GM21717 (cell line): ENCODE measurements around the gene AK8.

Experiments used
- ATAC-seq: cut with Tn5 transposase; IDR thresholded peaks from one replicate; pipeline ENCODE4 v1.9.1; 2021; ENCODE audit warnings: mild to moderate bottlenecking, moderate library complexity; ENCODE audit not compliant: unreplicated experiment

The AK8 gene

DNA sequence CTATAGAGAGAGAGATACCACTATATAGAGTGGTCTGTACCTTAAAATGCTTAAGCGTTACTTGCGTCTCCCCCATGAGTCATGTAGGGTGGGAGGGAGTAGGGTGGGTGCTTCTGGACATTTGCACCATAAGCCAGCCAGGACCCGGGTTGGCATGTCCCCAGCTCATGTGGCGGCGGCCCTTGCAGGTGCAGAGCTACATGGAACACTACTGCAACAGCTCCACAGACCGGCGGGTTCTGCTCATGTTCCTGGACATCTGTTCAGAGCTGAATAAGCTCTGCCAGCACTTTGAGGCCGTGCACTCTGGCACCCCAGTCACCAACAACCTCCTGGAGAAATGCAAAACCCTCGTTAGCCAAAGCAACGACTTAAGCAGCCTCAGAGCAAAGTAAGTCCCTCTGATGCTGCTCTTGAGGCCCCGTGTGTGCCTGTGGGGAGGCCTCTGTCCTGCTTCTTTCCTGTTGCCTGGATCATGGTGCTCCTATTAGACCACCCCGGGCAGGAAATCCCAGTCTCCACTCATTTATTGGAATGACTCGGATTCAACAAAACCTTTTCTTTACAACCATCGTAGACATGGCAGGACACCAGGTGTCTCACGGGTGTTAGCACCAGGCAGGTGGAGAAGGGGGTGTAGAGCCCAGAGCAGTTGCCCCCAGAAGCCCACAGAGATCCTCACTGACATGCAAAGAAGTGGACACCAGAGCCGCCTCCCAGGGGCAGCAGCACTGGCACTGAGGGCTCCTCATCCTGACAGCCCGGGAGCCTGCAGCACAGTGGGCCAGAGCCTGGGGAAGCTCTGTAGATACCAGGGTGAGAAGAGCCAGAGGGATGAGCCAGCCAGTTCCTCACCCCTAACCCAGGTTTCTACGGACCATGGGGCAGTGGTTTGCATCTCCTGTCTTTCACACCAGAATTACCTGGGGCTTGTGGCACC, 9.4 kb upstream of the AK8 start:
- no peak for ATAC-seq

DNA sequence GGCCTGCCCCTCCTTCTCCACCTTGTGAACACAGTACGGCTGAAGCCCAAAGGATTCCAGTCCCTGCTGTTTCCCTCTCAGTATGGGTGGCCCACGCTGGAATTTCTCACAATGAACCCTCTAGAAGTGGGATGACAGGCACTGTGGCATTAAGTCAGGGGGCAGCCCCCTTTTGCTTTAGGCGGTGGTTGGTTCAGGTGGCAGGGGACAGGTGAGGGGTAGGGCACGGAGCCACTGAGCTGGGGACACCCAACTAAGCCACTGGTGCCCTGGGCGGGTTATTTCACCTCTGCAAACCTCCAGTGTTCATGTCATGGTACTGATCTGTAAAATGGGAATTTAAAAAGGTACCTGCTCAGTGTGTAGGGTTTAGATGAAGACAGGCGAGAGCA, 8.2 kb upstream of the AK8 start:
- ATAC-seq = no peak

DNA sequence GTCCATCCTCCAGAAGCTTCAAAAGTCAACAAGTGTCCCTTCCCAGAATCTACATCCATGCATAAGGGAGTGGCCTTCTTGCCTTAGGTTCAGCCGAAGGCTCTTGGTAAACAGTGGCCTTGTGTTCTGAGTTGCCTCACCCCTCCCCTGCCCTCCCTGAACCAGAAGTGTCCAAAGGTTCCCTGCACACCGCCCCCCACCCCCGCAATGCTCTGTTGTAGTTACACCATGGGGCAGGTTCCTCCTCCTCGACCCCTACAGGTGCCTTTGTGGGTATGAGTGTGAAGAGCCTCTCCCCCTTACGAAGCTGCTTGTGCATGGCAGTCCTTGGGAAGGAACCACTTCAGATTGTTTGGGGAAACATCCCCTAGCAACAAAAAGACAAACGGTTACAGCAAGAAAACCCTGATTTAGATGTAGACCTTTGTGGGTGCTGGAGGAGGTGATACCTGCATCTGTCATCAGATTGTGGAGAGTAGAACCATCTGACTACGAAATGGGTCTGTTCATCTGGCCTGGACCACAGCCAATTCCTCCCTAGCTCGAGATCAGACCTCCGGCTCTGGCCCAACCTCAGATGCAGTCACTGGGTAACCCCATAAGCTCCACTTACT, 7.7 kb upstream of the AK8 start:
- no peak for ATAC-seq

DNA sequence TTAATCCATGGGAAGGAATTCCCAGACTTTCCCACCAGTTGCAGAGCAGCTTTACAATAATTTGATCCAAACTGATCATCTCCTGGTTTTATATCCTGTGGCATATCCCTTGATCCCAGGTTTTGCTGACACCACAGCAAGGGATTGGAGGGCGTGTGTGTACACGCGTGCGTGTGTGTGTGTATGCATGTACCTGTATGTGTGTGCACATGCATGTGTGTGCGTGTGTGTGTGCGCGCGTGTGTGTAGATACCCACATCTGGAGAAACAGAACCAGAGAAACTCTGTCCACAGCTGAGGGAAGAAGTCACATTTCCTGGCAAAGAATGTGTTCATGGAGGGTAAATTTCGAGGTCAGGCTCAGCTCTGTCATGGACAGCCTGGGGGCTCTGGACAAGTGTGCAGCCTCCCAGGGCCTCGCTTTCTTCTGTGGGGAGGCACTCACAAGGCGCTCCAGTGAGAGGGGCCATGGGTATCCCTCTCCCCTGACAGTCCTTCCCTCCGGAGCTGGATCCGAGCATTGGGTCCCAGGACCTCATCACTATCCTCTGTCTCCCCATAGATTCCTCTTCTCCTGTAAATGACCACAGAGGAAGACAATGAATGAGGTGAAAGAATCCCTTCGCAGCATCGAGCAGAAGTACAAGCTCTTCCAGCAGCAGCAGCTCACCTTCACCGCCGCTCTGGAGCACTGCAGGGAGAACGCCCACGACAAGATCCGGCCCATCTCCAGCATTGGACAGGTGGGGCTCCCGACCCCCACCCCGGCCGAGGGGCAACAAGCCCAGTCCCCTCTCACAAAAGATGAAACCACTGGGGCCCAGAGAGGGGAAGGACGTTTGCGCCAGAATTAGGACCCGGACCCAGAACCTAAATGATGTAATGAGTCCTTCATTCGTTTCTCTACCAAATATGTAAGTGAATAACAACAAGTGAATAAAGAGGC, 5.5 kb upstream of the AK8 start:
- ATAC-seq = no peak

DNA sequence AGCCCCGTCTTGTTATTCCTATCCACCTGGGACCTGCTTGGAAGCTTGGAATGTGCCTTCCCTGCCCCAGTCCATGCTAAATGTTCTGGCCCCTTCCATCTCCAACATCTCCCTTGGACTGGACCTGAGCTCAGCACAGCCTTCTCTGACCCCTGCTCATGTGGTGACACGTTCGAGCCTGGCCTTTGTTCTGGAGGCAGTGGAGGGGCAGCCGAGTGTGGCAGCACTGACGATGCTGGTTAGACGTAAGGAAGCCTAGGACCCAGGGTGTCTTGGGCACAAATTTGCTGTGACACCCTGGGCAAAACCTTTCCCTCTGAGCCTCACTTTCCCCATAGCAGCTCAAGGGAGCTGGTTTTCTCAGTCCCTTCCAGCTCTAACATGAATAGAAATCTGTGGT, 4.5 kb upstream of the AK8 start:
- ATAC-seq = no peak

DNA sequence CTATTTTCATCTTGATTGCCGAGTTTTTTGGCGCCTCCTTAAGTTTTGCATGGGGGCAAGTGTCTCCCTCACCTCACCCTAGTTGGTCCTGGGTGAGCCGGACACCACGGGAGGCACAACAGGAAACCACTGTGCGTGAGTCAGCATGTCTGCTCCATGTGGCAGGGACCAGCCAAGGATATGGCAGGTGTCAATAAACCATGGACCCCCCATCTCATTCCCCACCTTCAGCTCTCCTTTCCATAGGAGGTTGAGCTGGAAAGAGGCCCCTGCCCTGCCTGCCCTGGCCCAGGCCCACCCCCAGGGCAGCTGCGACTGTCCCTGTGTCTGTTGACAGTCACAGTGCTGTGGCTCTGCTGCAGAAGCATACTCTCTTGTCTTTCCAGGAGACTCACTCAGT, 3.7 kb upstream of the AK8 start:
- no peak for ATAC-seq

DNA sequence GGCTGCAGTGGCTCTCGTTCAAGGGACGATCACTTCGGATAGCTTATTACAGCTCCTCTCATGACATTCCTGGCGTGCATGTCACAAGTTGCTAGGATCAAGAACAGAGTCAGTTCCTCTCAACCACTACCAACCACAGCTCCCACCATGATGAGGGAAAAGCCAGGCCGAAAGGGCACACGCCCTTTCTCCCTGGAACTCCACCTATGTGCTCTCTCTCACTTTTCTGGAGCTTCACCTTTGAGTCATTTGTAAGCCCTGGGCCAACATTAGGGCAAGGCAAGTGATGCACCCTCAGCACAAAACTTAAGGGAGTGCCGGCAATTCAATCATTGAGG, 2.2 kb upstream of the AK8 start:
- no peak for ATAC-seq

DNA sequence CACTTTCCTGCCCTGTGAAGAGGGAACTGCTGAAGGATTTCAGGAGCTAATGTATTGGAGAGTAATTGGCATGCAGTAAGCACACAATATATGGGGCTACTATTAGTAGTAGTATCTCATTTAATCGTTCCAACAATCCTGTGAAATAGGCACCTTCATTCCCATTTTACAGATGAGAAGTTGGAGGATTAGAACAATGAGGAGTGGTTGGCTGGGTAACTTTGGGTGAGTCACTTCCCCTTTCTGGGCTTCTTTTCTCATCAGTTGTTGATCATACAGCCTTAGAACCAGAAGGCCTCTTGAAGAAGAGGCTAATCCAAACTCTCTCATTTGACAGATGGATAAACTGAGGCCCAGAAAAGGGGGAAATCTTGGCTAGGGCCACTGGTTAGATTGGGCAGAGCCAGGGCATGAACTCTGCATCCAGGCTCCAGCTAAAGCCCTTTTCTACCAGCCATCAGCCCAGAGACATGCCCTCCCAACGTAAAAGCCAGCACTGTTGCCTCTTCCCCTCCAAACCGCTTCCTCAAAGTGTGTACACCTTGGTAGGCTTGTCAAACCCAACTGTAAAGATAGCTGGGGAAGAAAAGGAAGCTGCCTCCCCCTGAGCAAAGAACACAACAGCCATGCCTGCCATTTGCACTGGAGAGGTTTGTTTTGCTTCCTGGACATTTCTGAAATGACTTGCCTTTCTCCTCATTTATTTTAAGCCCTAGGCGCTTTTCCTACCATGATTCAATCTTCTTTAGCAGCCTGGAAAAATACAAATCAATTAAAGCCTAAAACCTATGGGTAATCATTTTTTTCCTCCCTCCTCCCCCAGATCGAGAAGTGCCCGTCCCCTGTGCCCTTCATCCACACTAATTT, 1.6 kb upstream of the AK8 start:
- ATAC-seq = no peak

DNA sequence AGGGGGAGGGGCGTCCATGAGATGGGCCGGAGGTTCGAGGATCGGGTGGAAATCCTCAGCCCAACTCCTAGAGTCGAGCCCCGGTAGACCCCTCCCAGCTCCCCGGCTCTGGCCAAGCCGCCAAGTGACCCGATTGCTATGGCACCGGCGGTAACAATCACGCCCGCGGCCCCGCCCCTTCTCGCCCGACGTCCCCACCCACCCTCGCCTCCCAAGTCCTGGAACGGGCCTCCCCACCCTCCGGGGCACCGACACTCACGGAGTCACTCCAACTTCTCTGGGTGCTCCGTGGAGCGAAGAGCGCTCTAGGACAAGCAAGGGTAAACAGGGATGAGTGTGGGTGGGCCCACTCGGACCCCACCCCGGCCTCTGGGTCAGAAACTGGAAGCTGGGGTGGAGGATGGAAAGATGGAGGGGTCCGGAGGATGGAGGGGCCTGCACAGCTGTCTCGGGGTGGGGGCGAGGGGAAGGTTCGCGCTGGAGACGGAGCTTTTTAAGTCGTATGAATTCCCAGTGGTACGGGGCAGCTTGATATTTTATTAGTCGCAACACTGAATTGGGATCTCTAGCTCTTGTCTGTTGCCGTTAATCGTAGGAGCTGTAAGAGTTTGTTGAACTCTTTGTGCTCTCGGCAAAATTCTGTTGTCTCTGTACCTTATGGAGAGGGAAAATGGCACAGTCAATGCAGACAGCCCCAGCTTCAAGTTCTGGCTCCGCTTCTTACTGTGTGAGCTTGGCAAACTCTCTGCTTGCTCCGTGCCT, 792 bp upstream of the AK8 start, which contains the start of gene SPACA9:
SPACA9 (plus strand) TSS at position 204 of the 762 bp plus-strand sequence. CDS start 5,050 bp downstream, outside the sequence.
- ATAC-seq = no peak

DNA sequence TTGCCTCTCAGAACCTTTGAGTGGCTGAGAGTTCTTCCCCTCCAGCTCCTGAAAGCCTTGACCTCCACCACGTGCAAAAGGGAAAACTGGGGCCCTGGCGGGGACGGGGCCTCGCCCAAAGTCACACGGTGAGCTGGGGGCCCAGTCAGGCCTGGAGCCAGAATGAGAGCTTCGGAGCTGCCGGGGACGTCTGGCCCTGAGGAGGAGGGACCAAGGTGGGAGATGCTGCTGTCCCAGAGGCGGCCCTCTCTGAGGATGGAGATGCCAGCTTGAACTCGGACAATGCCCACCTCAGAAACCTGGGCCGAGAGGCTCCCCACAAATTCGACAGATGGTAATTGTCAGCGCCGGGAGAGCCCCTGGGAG, 643 bp downstream of the AK8 start:
- ATAC-seq = no peak

DNA sequence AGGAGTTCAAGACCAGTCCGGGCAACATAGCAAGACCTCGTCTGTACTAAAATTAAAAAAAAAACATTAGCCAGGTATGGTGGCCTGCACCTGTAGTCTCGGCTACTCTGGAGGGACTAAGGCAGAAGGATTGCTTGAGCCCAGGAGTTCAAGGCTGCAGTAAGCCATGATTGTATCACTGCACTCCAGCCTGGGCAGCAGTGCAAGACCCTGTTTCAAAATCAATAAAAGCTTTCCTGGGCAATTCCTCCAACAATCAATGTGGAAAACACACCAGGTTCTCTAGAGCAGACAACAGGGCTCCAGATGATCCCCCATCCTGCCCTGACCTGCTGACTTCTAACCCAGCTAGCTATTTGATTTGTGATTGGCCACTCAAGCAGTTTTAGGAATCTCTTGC, 1.2 kb downstream of the AK8 start:
- ATAC-seq = no peak

DNA sequence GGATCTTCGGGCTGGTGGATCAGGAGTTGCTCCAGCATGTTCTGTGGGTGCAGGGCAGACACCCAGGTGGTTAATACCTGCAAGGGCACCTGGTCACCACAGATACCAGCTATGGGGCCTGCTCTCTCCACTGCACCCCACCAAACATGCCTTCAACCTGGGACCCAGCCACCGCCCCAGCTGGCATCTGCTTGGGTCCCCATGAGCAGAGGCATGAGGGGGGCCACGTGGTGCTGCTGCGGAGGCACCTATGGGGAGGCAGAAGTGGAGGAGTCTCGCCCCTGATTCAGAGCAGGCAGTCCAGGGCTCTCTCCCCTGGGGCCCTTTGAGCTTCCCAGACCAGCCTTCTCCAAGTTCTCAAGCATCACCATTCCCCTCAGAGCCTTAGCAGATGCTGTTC, 2.9 kb downstream of the AK8 start:
- no peak for ATAC-seq

DNA sequence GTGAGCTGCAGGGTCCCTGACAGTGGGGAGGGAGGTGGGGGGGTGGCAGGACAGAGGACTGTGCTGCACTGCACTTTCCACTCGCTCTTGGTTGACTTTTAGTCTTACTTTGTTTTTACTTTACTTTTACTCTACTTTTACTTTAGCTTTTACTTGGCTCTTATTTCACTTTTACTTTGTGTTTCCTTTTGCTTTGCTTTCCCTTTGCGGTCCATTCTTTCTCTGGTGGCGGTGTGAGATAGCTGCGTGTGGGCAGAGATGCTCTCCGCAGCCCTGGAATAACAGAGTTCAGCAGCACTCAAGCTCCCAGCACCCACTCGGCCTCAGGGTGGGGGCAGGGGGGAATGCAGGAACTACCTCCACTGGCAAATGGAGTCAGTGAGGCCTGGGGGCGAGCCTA, 4.7 kb downstream of the AK8 start:
- no peak for ATAC-seq

DNA sequence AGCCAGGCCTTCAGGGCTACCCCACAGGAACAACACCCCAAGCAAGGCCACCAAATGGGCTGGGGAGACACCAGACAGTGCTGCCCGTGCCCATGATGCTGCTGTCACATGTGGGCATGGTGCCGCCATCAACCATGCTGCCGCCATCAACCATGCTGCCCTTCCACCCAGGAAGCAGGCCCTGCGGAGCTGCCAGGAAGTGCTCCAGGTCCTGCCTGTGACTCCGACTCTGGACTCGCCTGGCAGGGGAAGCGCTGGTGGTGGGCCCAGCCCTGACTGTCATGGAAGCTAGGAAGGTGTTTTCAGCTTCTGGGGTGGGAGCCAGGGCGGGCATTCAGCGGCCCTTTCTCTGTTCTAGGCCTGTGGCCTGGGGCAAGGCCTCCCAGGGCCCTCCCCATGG, 8.8 kb downstream of the AK8 start:
- no peak for ATAC-seq

DNA sequence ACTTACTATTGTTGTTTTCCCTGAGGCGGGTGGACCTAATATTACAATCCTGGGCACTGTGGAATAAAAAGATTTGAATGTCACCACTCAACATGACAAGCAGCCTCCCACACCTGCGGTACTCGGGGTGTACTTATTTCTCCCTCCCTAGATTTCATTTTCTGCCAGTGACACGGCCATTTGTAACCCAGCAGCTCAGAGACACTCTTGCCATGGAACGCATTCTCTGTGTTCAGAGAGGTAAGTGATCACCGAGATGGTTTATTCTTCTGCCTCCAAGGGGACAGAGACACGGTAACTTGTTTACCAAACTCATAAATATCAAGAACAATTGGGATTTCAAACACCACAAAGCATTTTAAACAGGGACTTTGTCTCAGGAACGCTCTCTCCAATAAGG, 11.2 kb downstream of the AK8 start:
- no peak for ATAC-seq

DNA sequence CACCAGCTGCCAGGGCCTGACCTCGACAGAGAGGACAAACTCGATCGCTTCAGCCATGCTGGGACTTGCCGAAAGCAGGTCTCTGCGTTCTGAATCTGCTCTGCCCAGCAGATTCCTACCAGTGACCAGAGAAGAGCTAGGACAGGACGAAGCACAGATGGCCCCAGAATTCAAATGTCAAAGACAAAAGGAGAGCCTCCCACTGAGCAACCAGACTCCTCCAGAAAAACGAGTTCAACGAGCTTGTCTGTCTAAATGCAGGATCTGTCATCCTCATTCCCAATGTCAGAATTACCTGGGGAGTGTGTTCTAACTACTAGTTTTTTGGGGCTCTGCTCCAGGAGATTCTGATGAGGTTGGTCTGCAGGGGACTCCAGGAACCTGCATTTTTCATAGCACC, 13.4 kb downstream of the AK8 start:
- ATAC-seq = no peak

DNA sequence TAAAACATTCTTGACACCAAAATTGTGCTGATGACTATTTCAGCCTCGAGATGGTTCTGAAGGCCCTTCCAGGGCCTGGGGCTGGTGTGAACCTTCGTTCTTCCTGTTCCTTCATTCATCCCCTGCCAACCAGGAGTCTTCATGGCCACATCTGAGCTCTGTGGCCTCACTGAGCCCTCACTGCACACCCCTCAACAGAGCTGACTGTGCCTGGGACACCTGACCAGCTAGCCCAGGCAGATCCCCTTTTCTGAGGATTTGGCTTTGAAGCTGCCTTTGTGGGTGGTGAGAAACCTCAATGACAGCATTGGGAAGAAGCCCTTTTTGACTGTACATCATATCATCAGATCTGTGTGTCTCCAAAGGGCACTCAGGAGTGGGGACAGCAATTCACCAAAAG, 13.8 kb downstream of the AK8 start:
- no peak for ATAC-seq

DNA sequence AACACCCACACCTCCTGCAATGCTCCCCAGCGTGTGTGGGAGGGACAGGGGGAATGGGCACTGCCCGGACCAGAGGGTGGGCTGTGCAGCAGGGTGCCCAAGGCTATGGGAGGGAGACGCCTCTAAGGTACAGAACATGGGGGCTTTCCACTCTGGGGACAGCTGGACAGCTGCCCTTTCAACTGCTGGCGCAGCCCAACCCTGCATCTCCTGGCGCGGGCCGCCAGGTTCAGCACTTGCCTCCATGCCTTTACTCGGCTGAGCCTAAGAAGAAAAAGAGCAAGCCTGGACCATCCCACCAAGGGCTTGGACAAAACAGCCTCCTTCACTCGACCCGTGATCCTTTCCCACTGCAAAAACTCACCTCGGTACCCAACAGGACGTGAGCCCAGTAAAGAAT, 15.0 kb downstream of the AK8 start:
- ATAC-seq = no peak

DNA sequence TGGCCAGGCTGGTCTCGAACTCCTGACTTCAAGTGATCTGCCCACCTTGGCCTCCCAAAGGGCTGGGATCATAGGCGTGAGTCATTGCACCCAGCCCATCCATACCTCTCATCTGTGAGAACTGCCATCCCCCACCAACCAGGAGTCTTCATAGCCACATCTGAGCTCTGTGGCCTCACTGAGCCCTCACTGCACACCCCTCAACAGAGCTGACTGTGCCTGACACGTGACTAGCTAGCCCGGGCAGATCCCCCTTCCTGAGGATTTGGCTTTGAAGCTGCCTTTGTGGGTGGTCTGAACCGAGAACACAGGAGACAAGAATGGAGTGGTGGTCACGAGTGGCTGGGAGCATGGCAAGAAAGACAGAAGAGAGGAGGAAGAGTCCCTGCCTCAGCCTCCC, 15.6 kb downstream of the AK8 start:
- ATAC-seq = no peak

DNA sequence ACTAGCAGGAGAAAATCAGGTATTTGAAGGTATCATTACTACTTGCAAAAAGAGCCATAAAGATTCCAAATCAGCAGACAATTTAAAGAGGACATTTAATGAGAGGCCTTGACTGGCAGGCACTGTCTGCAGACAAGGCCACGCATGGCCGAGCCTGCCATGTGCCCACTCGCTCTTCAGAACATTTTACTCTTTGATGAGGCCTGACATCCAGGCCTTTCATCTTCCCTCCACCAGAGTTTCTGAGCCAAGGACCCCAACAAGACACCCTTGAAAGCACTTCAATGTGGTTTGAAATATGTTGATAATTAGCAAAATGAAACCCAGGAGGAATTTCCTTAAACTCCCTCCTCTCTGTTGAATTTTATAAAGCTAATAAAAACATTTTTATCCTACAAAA, 16.4 kb downstream of the AK8 start:
- no peak for ATAC-seq
